H9 (cell line): ENCODE measurements around the gene NIPAL1. TPM values are rescaled to one million over a fixed set of nuclear protein-coding genes. Genes with fewer than 3 reads are reported as not detected.

ENCODE experiments used
- DNase-seq: peaks from one replicate; pipeline ENCODE4 v3.0.0-alpha.2; 2017
- H2AFZ ChIP-seq: one replicate; pipeline ENCODE4 v1.6.1; 2013; ENCODE audit warnings: mild to moderate bottlenecking, low read length, control low read depth, moderate library complexity
- H2AK5ac ChIP-seq: 2 replicates; pipeline ENCODE4 v1.6.1; 2013; ENCODE audit warnings: low read length, control low read depth, mixed read lengths; ENCODE audit not compliant: insufficient read length
- H2BK120ac ChIP-seq: one replicate; pipeline ENCODE4 v1.6.1; 2013; ENCODE audit warnings: low read depth, mild to moderate bottlenecking, low read length, control low read depth, inconsistent platforms; ENCODE audit not compliant: poor library complexity, severe bottlenecking
- H2BK12ac ChIP-seq: 2 replicates; pipeline ENCODE4 v1.6.1; 2013; ENCODE audit warnings: low read length, control low read depth, mixed read lengths, low read depth; ENCODE audit not compliant: insufficient read length
- H2BK15ac ChIP-seq: 2 replicates; pipeline ENCODE4 v1.6.1; 2013; ENCODE audit warnings: low read depth, low read length, control low read depth
- H2BK20ac ChIP-seq: one replicate; pipeline ENCODE4 v1.6.1; 2013; ENCODE audit warnings: low read depth, mild to moderate bottlenecking, low read length, control low read depth, inconsistent platforms; ENCODE audit not compliant: poor library complexity, severe bottlenecking
- H2BK5ac ChIP-seq: 2 replicates; pipeline ENCODE4 v1.6.1; 2013; ENCODE audit warnings: low read length, control low read depth, mixed read lengths; ENCODE audit not compliant: insufficient read length
- H3K14ac ChIP-seq: 2 replicates; pipeline ENCODE4 v1.6.1; 2013; ENCODE audit warnings: low read length, control low read depth; ENCODE audit not compliant: insufficient read depth
- H3K18ac ChIP-seq: 2 replicates; pipeline ENCODE4 v1.6.1; 2013; ENCODE audit warnings: low read depth, mild to moderate bottlenecking, mixed read lengths, low read length, control low read depth; ENCODE audit not compliant: insufficient read length
- H3K23ac ChIP-seq: 2 replicates; pipeline ENCODE4 v1.6.1; 2013; ENCODE audit warnings: low read length, control low read depth, mixed read lengths, low read depth; ENCODE audit not compliant: insufficient read length
- H3K23me2 ChIP-seq: 2 replicates; pipeline ENCODE4 v1.6.1; 2013; ENCODE audit warnings: low read depth, mild to moderate bottlenecking, mixed read lengths, low read length, control low read depth; ENCODE audit not compliant: insufficient read length, poor library complexity, severe bottlenecking
- H3K27ac ChIP-seq: 2 replicates; pipeline ENCODE4 v1.5.1; 2013; ENCODE audit warnings: low read length, control low read depth, mixed read lengths, low read depth; ENCODE audit not compliant: insufficient read length
- H3K27me3 ChIP-seq: 2 replicates; pipeline ENCODE4 v1.6.1; 2013; ENCODE audit warnings: low read length, control low read depth, inconsistent platforms; ENCODE audit not compliant: insufficient read depth
- H3K4ac ChIP-seq: 2 replicates; pipeline ENCODE4 v1.6.1; 2013; ENCODE audit warnings: low read depth, mild to moderate bottlenecking, control low read depth, inconsistent platforms, low read length, moderate library complexity
- H3K4me1 ChIP-seq: 2 replicates; pipeline ENCODE4 v1.6.1; 2013; ENCODE audit warnings: low read length, control low read depth, inconsistent platforms; ENCODE audit not compliant: insufficient read depth
- H3K4me2 ChIP-seq: 2 replicates; pipeline ENCODE4 v1.6.1; 2013; ENCODE audit warnings: low read length, control low read depth, mixed read lengths; ENCODE audit not compliant: insufficient read length, insufficient read depth
- H3K56ac ChIP-seq: 2 replicates; pipeline ENCODE4 v1.6.1; 2013; ENCODE audit warnings: low read depth, mild to moderate bottlenecking, mixed read lengths, low read length, control low read depth; ENCODE audit not compliant: insufficient read length
- H3K79me1 ChIP-seq: 2 replicates; pipeline ENCODE4 v1.6.1; 2013; ENCODE audit warnings: low read depth, mild to moderate bottlenecking, moderate library complexity, low read length, control low read depth, inconsistent platforms; ENCODE audit not compliant: insufficient read depth, poor library complexity, severe bottlenecking
- H3K79me2 ChIP-seq: 2 replicates; pipeline ENCODE4 v1.6.1; 2013; ENCODE audit warnings: low read length, control low read depth, inconsistent platforms; ENCODE audit not compliant: insufficient read depth
- H3K9ac ChIP-seq: 2 replicates; pipeline ENCODE4 v1.6.1; 2013; ENCODE audit warnings: low read length, control low read depth, mixed read lengths; ENCODE audit not compliant: insufficient read length; ENCODE audit errors: extremely low read depth
- H3K9me3 ChIP-seq: one replicate; pipeline ENCODE4 v1.6.1; 2013; ENCODE audit warnings: low read depth, low read length, inconsistent platforms; ENCODE audit not compliant: control insufficient read depth
- H3T11ph ChIP-seq: one replicate; pipeline ENCODE4 v1.6.1; 2013; ENCODE audit warnings: mild to moderate bottlenecking, low read length, control low read depth, inconsistent platforms
- H4K20me1 ChIP-seq: one replicate; pipeline ENCODE4 v1.6.1; 2013; ENCODE audit not compliant: control insufficient read depth, insufficient read length, insufficient read depth
- H4K5ac ChIP-seq: 2 replicates; pipeline ENCODE4 v1.6.1; 2013; ENCODE audit warnings: low read depth, mild to moderate bottlenecking, mixed read lengths, low read length, control low read depth; ENCODE audit not compliant: insufficient read length
- H4K8ac ChIP-seq: replicated peaks from 2 replicates; pipeline ENCODE4 v1.6.1; 2013; ENCODE audit warnings: low read length, control low read depth, mixed read lengths, low read depth; ENCODE audit not compliant: insufficient read length
- H4K91ac ChIP-seq: 2 replicates; pipeline ENCODE4 v1.6.1; 2013; ENCODE audit warnings: low read depth, mild to moderate bottlenecking, moderate library complexity, mixed read lengths, low read length, control low read depth; ENCODE audit not compliant: insufficient read length
- H3K27ac Mint-ChIP-seq, 3 experiments: 2 replicates in 2 of 3; 3 replicates in 1 of 3; pipeline ENCODE4 v1.8.0; 2020 to 2021; ENCODE audit warnings: mixed read lengths in 3 of 3, mild to moderate bottlenecking in 1 of 3, moderate library complexity in 1 of 3
- H3K27me3 Mint-ChIP-seq: 2 replicates; pipeline ENCODE4 v1.8.0; 2021; ENCODE audit warnings: low read depth, mild to moderate bottlenecking, moderate library complexity, mixed read lengths
- H3K36me3 Mint-ChIP-seq, 3 experiments: 2 replicates in 2 of 3; 3 replicates in 1 of 3; pipeline ENCODE4 v1.8.0; 2020 to 2021; ENCODE audit warnings: low read depth in 3 of 3, mixed read lengths in 3 of 3; ENCODE audit not compliant: insufficient read depth in 1 of 3
- H3K4me1 Mint-ChIP-seq, 2 experiments: 2 replicates each; pipeline ENCODE4 v1.8.0; 2020; ENCODE audit warnings: mixed read lengths in 2 of 2
- H3K4me3 Mint-ChIP-seq, 2 experiments: 2 replicates in 1 of 2; 3 replicates in 1 of 2; pipeline ENCODE4 v1.8.0; 2020 to 2021; ENCODE audit warnings: mild to moderate bottlenecking in 2 of 2, mixed read lengths in 2 of 2, moderate library complexity in 1 of 2
- H3K9me3 Mint-ChIP-seq, 2 experiments: 2 replicates in 1 of 2; 3 replicates in 1 of 2; pipeline ENCODE4 v1.8.0; 2020; ENCODE audit warnings: mild to moderate bottlenecking in 2 of 2, mixed read lengths in 2 of 2, moderate library complexity in 1 of 2
- total RNA-seq: library from RNA; stranded (reverse); gene quantifications from 2 replicates; pipeline ENCODE4 v1.2.1, GENCODE V29; 2021
- TF ChIP-seq, protein P1 (sequence below): fragments of 200-600 bp; sonication (generic); conservative IDR thresholded peaks from 3 replicates; pipeline ENCODE4 v1.8.0; 2021; ENCODE audit warnings: antibody characterized with exemption, mild to moderate bottlenecking

Gene NIPAL1
- total RNA-seq, 1 experiment from 2014 or later = 16.9 TPM

GRCh38 chr4:48027653-48028052 lies 11.1 kb downstream of the NIPAL1 start:
- Histone ChIP-seq H4K8ac (no peak overlapping the region), H3K14ac (no peak overlapping the region), H2AK5ac (no peak overlapping the region), H4K91ac (no peak overlapping the region), H4K5ac (no peak overlapping the region), H3K79me1 (no peaks in the 10 kb centered on the region), H3K23me2 (no peaks in the 10 kb centered on the region), H2BK15ac (no peak overlapping the region), H3T11ph (no peak overlapping the region), H3K23ac (no peak overlapping the region), H3K4me1 (peaks cover 4% of the 10 kb centered on the region; the same call in 1 of the 2 replicates), H3K79me2 (no peaks in the 10 kb centered on the region), H4K20me1 (no peaks in the 10 kb centered on the region), H3K4ac (no peak overlapping the region), H3K56ac (no peak overlapping the region), H3K4me2 (no peak overlapping the region), H3K9me3 (no peaks in the 10 kb centered on the region), H2BK20ac (no peak overlapping the region), H2BK12ac (no peak overlapping the region), H3K18ac (no peak overlapping the region), H3K27me3 (no peaks in the 10 kb centered on the region), H3K9ac (no peak overlapping the region), H2BK5ac (no peak overlapping the region), H2AFZ (no peak overlapping the region), H3K27ac (no peak overlapping the region), H2BK120ac (no peak overlapping the region)
- Mint-ChIP-seq H3K36me3 (peaks cover 12 to 28% (median 22%) of the 10 kb centered on the region in 3 experiments), H3K4me3 (no peak overlapping the region), H3K27ac (peak overlapping the region in 2 of 3 experiments; percentile 91 to 97; a peak in 3 of 7 replicates), H3K27me3 (no peaks in the 10 kb centered on the region), H3K9me3 (peaks cover 0 to 2% of the 10 kb centered on the region in 2 experiments; a peak in 2 of 5 replicates), H3K4me1 (peaks cover 33 to 46% of the 10 kb centered on the region in 2 experiments)
- no peak for DNase-seq
- TF ChIP-seq, protein P1, sequence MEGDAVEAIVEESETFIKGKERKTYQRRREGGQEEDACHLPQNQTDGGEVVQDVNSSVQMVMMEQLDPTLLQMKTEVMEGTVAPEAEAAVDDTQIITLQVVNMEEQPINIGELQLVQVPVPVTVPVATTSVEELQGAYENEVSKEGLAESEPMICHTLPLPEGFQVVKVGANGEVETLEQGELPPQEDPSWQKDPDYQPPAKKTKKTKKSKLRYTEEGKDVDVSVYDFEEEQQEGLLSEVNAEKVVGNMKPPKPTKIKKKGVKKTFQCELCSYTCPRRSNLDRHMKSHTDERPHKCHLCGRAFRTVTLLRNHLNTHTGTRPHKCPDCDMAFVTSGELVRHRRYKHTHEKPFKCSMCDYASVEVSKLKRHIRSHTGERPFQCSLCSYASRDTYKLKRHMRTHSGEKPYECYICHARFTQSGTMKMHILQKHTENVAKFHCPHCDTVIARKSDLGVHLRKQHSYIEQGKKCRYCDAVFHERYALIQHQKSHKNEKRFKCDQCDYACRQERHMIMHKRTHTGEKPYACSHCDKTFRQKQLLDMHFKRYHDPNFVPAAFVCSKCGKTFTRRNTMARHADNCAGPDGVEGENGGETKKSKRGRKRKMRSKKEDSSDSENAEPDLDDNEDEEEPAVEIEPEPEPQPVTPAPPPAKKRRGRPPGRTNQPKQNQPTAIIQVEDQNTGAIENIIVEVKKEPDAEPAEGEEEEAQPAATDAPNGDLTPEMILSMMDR = no peak
